ENCODE measurements around the gene RAB3B.
"Not testable (repeated sequence)": the region's sequence is repeated elsewhere in the genome, so short reads cannot be mapped to it uniquely, and the experiment has no call there.

RAB3B gene

DNA sequence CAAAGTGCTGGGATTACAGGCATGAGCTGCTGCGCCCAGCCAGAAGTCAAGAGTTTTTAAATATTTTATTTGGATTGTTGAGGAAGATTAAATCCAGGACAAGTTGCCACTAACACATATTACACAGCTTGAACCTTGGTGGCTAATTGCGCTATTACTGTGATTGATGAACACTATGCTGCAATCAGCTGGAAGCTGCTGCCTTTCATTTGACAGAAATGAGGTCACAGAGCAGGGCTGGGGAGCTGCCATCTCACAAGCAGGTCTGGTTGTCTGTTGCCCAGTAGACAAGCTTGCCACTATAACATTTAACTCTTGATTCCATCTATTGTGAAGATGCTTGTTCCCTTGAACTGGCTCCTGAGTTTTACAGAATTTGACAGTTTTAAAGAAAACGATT lies 74.5 kb downstream of the RAB3B start:
- FAIRE-seq: no peak

- FAIRE-seq: no peak
Measured at GRCh38 chr1:51912881-51913280, 77.6 kb downstream of the RAB3B start.

DNA sequence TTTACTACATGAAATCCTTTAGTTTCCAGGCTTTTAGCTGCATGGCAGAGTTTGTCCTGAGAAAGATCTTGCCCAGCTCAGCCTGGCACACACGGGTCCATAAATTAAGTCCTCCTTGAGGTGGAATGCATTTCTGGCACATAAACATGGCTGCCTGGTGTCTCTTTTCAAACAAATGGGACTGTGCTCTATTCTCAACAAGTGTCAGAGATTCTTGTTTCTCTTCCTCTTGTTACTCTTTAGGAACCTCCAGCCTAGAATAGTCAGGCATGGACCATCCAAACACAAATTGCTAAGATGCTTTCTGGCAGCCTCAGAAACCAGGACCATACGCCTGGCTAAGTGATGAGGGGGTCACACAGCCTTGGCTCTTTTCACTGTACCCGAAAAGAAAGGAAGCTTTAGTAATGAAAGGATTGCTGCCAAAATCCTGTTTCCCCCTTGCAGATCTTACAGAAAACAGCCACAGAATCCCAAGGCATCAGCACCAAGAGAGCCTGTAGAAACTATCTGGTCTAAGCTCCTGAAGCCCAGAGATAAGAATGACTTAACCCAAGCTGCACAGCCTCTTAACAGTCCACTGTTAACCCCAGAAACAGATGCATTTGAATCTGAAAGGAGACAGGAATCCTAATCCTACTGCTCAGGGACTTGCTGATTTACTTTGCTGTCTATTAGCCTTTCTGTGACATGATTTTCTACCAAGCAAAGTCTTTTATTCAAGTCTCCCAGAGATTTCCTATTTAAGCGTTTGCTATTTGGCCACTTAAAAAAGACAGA lies 80.1 kb downstream of the RAB3B start:
- FAIRE-seq: no peak

DNA sequence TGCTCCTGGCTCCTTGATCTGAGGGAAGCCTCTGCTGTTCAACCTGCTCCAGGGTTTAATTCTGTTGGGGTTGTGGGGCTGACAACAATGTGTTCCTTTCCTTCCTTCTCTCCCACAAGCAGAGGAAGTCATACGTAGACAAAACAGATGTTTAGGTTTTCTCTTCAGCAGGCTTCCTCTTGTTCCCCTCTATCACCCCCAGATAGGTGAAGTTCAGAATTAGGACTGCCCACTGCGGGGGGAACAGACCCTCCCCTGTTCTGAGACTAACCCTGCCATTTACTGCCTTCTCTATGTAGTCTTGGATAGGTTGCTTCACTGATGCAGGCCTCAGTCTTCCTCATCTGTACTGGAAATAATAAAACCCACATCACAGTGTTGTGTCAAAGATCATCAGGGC lies 82.0 kb downstream of the RAB3B start:
- FAIRE-seq: no peak

GRCh38 chr1:51907079-51907702 lies 83.3 kb downstream of the RAB3B start:
- no peak for FAIRE-seq

- no peak for FAIRE-seq
Measured at GRCh38 chr1:51906306-51907078, 84.0 kb downstream of the RAB3B start.

GRCh38 chr1:51902456-51902855 lies 88.0 kb downstream of the RAB3B start:
- FAIRE-seq: no peak

GRCh38 chr1:51901151-51901550 lies 89.3 kb downstream of the RAB3B start:
- no peak for FAIRE-seq

DNA sequence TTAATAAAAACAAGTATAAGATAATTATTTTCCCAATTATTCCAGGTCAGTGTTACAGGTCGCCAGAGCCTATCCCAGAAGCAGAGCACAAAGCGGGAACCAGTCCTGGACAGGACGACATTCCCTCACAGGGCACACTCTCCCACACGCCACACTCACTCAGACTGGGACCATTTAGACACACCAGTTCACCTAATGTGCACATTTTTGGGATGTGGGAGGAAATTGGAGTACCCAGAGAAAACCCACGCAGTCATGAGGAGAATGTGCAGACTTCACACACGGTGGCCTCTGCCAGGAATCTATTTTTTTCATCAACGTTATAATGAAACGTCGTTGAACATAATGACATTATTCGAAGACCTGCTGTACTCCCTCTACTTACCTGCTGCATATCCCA lies 91.5 kb downstream of the RAB3B start:
- FAIRE-seq: no peak

DNA sequence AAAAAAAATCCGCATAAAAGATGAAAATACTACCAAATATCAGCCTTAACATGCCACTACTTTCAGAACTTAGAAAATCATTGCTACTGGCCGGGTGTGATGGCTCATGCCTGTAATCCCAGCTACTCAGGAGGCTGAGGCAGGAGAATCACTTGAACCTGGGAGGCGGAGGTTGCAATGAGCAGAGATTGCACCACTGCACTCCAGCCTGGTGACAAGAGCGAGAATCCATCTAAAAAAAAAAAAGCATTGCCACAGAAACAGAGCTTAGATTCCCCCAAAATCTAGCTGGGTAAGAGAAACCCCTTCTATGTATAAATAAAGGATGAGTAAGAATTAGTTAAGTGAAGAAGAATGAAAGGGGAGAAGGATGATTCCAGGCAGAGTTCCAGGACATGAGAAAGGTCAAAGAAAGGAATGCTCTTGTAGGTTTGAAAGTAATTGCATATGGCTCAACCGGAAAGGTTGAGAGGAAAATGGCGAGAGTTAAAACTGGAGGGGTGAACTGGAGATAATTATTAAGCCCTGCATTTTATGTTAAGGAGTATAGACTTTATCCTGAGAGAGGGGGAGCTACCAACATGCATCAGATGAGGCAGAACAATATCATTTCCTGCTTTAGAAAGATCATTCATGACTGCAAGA lies 92.3 kb downstream of the RAB3B start:
- FAIRE-seq: no peak

DNA sequence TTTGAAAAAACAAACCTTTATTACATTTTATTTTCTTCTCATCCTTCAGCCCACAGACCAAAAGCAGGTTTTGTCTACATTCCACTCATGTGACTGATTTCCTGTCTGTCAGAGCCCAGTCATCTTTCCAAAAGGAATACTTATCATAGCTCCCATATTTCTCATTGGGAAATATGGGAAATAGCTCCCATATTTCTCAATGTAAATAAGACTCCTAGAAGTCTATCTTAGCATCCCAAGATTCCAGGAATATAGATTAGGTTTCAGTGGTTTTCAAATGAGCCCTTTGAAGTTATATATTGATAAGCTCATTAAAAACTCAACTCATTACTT lies 92.8 kb downstream of the RAB3B start:
- no peak for FAIRE-seq

- FAIRE-seq: not testable (repeated sequence)
Measured at GRCh38 chr1:51894748-51895147, 95.8 kb downstream of the RAB3B start.

DNA sequence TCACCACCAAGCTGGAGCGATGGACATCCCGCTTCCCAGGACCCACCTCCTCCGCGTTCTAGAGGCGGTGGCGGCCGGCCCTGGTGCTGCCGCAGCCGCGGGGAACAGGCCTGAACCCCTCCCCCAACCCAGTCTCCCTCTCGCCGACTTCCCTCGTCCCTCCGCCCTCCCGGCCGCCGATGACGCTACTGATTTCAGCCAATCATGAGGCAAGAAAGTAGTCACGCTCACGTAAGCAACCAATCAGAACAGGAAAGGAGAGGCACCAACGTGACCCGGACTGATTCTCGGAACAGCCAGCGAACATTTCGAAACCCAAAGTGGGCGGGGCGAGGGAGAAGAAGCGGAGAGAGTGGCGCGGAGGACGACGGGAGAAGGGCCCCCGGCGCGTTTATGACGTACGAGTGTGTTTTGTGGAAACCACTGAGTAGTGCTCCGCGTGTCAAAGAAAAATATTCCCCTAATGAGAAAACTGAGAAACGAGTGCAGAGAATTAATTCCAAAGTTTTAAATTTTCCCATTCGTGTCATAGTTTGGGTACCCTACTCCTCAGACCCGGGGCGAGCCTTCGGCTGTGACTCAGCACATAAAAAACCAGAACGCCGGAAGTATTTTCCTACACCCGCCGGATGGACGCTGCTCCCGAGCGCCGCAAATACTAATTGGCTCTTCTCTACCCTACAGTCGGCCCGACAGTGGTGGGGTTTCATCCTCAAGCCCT lies 111.7 kb downstream of the RAB3B start, which contains the start of gene NRDC:
Gene NRDC (minus strand): TSS at position 112 of the 721 bp plus-strand sequence. CDS start 112 bp downstream, outside the sequence.
- peak; percentile 99 for FAIRE-seq

DNA sequence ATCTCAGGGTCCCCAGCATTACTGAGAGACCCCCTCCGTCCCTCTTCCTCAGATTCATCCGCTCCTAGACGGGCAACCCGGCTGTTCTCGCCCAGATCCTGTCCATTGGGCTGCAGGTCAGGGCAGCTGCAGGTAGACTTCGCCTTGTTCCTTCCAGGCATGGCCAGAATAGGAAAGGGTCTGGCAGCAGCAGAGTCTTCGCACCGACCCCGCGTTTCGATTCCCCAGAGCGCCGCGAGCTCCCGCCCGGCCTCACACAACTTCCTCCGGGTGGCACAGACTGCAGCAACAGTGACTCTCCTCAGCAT lies 112.2 kb downstream of the RAB3B start:
- FAIRE-seq: no peak

DNA sequence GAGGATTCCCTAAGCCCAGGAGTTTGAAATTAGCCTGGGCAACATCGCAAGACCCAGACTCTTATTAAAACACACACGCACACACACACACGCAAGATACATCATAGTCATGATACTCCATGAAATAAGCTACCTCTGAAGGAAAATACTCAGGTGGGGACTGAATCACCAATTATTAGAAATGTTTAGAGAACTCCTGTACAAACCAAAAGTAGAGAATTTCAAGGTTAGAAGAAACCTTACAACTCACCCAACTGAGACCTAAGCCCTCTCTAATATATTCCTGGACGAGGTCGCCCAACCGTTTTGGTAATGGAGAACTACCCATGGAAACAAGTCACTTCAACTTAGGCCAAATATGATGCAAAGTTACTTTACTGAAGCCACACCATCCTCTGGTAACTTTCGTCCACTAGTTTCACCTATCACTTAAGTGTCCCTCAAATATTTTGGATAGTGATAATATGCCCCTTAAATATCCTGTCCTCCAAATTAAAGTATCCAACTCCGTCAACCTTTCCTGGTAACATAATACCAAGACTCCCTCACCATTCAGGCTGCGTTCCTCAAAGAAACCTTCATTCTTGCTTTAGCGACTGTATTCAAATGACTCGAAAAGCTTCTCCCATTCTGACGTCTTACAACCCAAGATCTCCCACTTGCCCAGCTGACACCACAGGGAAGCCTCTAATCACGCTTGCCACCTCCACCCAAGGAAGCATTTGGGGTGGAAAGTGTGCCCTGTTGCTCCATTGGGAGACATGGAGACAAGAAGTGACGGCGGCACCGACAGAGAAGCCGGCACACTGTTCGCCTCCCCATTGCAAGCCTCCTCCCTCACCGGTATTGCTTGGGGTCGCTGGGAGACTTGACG lies 112.8 kb downstream of the RAB3B start:
- FAIRE-seq: no peak

GRCh38 chr1:51875836-51876235 lies 114.7 kb downstream of the RAB3B start:
- no peak for FAIRE-seq

- no peak for FAIRE-seq
Measured at GRCh38 chr1:51875291-51875772, 115.2 kb downstream of the RAB3B start.

- FAIRE-seq: not testable (repeated sequence)
Measured at GRCh38 chr1:51873270-51873669, 117.2 kb downstream of the RAB3B start.

DNA sequence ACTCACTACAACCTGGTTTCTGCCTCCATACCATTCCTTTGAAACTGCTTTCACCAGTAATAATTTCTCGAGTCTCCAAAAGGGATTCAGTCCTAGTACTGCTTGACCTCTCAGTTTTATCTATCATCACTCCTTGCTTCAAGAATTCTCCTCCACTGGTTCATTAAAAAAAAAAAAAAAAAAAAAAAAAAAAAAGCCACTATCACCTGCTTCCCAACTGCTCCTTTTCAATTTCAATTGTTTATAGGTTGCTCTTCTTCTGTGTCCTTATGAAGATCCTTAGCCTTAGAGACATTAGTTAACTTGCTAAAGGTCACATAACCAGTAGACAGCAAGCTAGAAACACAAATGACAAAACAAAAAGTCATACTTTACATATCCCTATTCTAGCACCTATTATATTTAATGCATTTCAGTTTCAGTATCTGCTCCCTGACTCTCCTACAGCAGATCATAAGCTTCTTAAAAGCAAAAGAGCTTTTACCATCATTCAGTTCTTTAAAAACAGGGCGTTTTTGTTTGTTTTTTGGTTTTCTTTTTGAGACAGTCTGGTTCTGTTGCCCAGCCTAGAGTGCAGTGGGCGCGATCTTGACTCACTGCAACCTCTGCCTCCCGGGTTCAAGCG lies 119.0 kb downstream of the RAB3B start:
- FAIRE-seq: no peak

GRCh38 chr1:51870603-51871350 lies 119.7 kb downstream of the RAB3B start:
- no peak for FAIRE-seq

Measured in A204.1 (cell line).